Smooth muscle cell (in vitro differentiated cells): ENCODE results near the gene FOXP1. TPM values are rescaled to one million over a fixed set of nuclear protein-coding genes. Genes with fewer than 3 reads are reported as not detected.

Experiments used
- DNase-seq: peaks from one replicate; lab custom pipeline; 2025; ENCODE audit not compliant: unreplicated experiment; lab: John Stamatoyannopoulos, UW
- H2AFZ ChIP-seq: fragments of 200-600 bp; sonication (generic); 2 replicates; pipeline ENCODE4 v1.6.0; 2016; ENCODE audit warnings: antibody characterized with exemption, low read depth, mild to moderate bottlenecking
- H3F3A ChIP-seq: fragments of 200-600 bp; sonication (generic); 2 replicates; pipeline ENCODE4 v1.6.0; 2017; ENCODE audit warnings: antibody characterized with exemption, low read depth
- H3K27ac ChIP-seq: fragments of 200-600 bp; sonication (generic); 2 replicates; pipeline ENCODE4 v1.5.1; 2016; ENCODE audit warnings: low read depth, mild to moderate bottlenecking
- H3K27me3 ChIP-seq: fragments of 200-600 bp; sonication (generic); 2 replicates; pipeline ENCODE4 v1.6.1; 2016; ENCODE audit warnings: low read depth, mild to moderate bottlenecking
- H3K36me3 ChIP-seq: fragments of 200-600 bp; sonication (generic); 2 replicates; pipeline ENCODE4 v1.5.1; 2016; ENCODE audit warnings: low read depth
- H3K4me1 ChIP-seq: fragments of 200-600 bp; sonication (generic); 2 replicates; pipeline ENCODE4 v1.5.1; 2016; ENCODE audit warnings: low read depth
- H3K4me2 ChIP-seq: fragments of 200-600 bp; sonication (generic); 2 replicates; pipeline ENCODE4 v1.6.0; 2016; ENCODE audit warnings: mild to moderate bottlenecking
- H3K4me3 ChIP-seq: fragments of 200-600 bp; sonication (generic); 2 replicates; pipeline ENCODE4 v1.5.1; 2016; ENCODE audit warnings: mild to moderate bottlenecking
- H3K79me2 ChIP-seq: fragments of 200-600 bp; sonication (generic); 2 replicates; pipeline ENCODE4 v1.6.0; 2016; ENCODE audit warnings: low read depth, mild to moderate bottlenecking
- H3K9ac ChIP-seq: fragments of 200-600 bp; sonication (generic); 2 replicates; pipeline ENCODE4 v1.6.0; 2016; ENCODE audit warnings: low read depth
- H3K9me3 ChIP-seq: fragments of 200-600 bp; sonication (generic); replicated peaks from 2 replicates; pipeline ENCODE4 v1.5.1; 2016; ENCODE audit warnings: low read depth
- H4K20me1 ChIP-seq: fragments of 200-600 bp; sonication (generic); 2 replicates; pipeline ENCODE4 v1.6.0; 2016; ENCODE audit warnings: low read depth
- WGBS: methylation state at CpG from one replicate; pipeline ENCODE4 v1.1.7; 2016; ENCODE audit warnings: low lambda C conversion rate; 5-methylcytosine and 5-hydroxymethylcytosine counted together
- polyA plus RNA-seq: library from polyadenylated mRNA; unstranded; fragments of >200 nt; fragmentation: Nextera tagmentation; extraction: Ambion mirVana; gene quantifications from 2 replicates; pipeline ENCODE4 v1.2.1, GENCODE V29; 2016
- total RNA-seq: library from RNA; depleted of rRNA; stranded (reverse); fragments of >200 nt; gene quantifications from 2 replicates; pipeline ENCODE4 v1.2.3, GENCODE V29; 2014
- TF ChIP-seq, protein P1 (sequence below): fragments of 200-600 bp; sonication (generic); IDR thresholded peaks from 2 replicates; pipeline ENCODE4 v1.5.1; 2017; ENCODE audit warnings: borderline replicate concordance, mild to moderate bottlenecking, antibody characterized with exemption; ENCODE audit not compliant: insufficient read depth, poor library complexity, severe bottlenecking

Gene FOXP1
- total and polyA plus RNA-seq, 2 experiments from 2014 or later, result 40.9 to 68.0 TPM

- Histone ChIP-seq H3K9ac (peak overlapping the region; percentile 61), H3K36me3 (peaks cover 8% of the 10 kb centered on the region), H2AFZ (no peak overlapping the region), H3K79me2 (no peaks in the 10 kb centered on the region), H3F3A (no peaks in the 10 kb centered on the region), H3K27ac (peak overlapping the region; percentile 88), H3K4me1 (no peaks in the 10 kb centered on the region), H3K9me3 (no peaks in the 10 kb centered on the region), H3K4me3 (no peak overlapping the region), H3K27me3 (no peaks in the 10 kb centered on the region), H4K20me1 (no peaks in the 10 kb centered on the region), H3K4me2 (peak overlapping the region; percentile 50)
- DNase-seq, result no peak
- TF ChIP-seq, protein P1, sequence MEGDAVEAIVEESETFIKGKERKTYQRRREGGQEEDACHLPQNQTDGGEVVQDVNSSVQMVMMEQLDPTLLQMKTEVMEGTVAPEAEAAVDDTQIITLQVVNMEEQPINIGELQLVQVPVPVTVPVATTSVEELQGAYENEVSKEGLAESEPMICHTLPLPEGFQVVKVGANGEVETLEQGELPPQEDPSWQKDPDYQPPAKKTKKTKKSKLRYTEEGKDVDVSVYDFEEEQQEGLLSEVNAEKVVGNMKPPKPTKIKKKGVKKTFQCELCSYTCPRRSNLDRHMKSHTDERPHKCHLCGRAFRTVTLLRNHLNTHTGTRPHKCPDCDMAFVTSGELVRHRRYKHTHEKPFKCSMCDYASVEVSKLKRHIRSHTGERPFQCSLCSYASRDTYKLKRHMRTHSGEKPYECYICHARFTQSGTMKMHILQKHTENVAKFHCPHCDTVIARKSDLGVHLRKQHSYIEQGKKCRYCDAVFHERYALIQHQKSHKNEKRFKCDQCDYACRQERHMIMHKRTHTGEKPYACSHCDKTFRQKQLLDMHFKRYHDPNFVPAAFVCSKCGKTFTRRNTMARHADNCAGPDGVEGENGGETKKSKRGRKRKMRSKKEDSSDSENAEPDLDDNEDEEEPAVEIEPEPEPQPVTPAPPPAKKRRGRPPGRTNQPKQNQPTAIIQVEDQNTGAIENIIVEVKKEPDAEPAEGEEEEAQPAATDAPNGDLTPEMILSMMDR, result no peak
- 53% methylated on average over 11 of the region's 11 CpGs for WGBS
Measured at GRCh38 chr3:70992562-70993204, 590.8 kb downstream of the FOXP1 start.

GRCh38 chr3:70992131-70992530, 591.4 kb downstream of the FOXP1 start:
- H2AFZ ChIP-seq, result no peak overlapping the region
- H3K9me3 ChIP-seq, result no peaks in the 10 kb centered on the region
- peak overlapping the region; percentile 29 for H3K9ac ChIP-seq
- H4K20me1 ChIP-seq, result no peaks in the 10 kb centered on the region
- 71% methylated on average over 5 of the region's 5 CpGs for WGBS
- no peaks in the 10 kb centered on the region for H3K27me3 ChIP-seq
- peaks cover 10% of the 10 kb centered on the region for H3K36me3 ChIP-seq
- peak overlapping the region; percentile 50 for H3K4me2 ChIP-seq
- no peaks in the 10 kb centered on the region for H3K4me1 ChIP-seq
- H3K27ac ChIP-seq, result peak overlapping the region; percentile 88
- TF ChIP-seq, protein P1, result no peak
- no peak for DNase-seq
- no peak overlapping the region for H3K4me3 ChIP-seq
- H3K79me2 ChIP-seq, result no peaks in the 10 kb centered on the region
- no peaks in the 10 kb centered on the region for H3F3A ChIP-seq

- Histone ChIP-seq H4K20me1 (no peaks in the 10 kb centered on the region), H3K27me3 (no peaks in the 10 kb centered on the region), H2AFZ (no peak overlapping the region), H3K27ac (peak overlapping the region; percentile 88), H3K4me2 (no peak overlapping the region), H3K4me1 (no peaks in the 10 kb centered on the region), H3K79me2 (no peaks in the 10 kb centered on the region), H3K4me3 (no peak overlapping the region), H3F3A (no peaks in the 10 kb centered on the region), H3K9me3 (no peaks in the 10 kb centered on the region), H3K9ac (no peak overlapping the region), H3K36me3 (peaks cover 15% of the 10 kb centered on the region)
- TF ChIP-seq, protein P1, result no peak
- 93% methylated on average over 5 of the region's 5 CpGs for WGBS
- DNase-seq, result no peak
Measured at GRCh38 chr3:70990723-70991122, 592.8 kb downstream of the FOXP1 start.

GRCh38 chr3:70990185-70990584, 593.3 kb downstream of the FOXP1 start:
- H3K9ac ChIP-seq, result no peak overlapping the region
- H3K4me3 ChIP-seq, result no peak overlapping the region
- 94% methylated on average over 2 of the region's 2 CpGs for WGBS
- H3K4me2 ChIP-seq, result no peak overlapping the region
- DNase-seq, result no peak
- no peaks in the 10 kb centered on the region for H3K27me3 ChIP-seq
- peak overlapping the region; percentile 88 for H3K27ac ChIP-seq
- TF ChIP-seq, protein P1, result no peak
- peaks cover under 1% of the 10 kb centered on the region for H3K4me1 ChIP-seq
- H3F3A ChIP-seq, result no peaks in the 10 kb centered on the region
- H4K20me1 ChIP-seq, result no peaks in the 10 kb centered on the region
- H3K79me2 ChIP-seq, result no peaks in the 10 kb centered on the region
- no peak overlapping the region for H2AFZ ChIP-seq
- no peaks in the 10 kb centered on the region for H3K9me3 ChIP-seq
- peaks cover 15% of the 10 kb centered on the region for H3K36me3 ChIP-seq
